ENCODE data around the gene PCDH15. TPM values are rescaled to one million over a fixed set of nuclear protein-coding genes. Genes with fewer than 3 reads are reported as not detected.
"Not testable (repeated sequence)": the region's sequence is repeated elsewhere in the genome, so short reads cannot be mapped to it uniquely, and the experiment has no call there.

Gene PCDH15
- total RNA-seq, 1 donor from 2014 or later, result 9.2 TPM

- DNase-seq, result no peak
Observed at GRCh38 chr10:54550016-54550415, 251.0 kb downstream of the PCDH15 start.

GRCh38 chr10:54531296-54531695 is 269.7 kb downstream of the PCDH15 start:
- no peak for DNase-seq

GRCh38 chr10:54530299-54530698 is 270.7 kb downstream of the PCDH15 start:
- no peak for DNase-seq

GRCh38 chr10:54525816-54526215 is 275.2 kb downstream of the PCDH15 start:
- DNase-seq, result no peak

GRCh38 chr10:54515244-54515643 is 285.8 kb downstream of the PCDH15 start:
- not testable (repeated sequence) for DNase-seq

GRCh38 chr10:54503863-54504262 is 297.2 kb downstream of the PCDH15 start:
- DNase-seq, result no peak

- DNase-seq, result no peak
Observed at GRCh38 chr10:54501929-54502328, 299.1 kb downstream of the PCDH15 start.

- DNase-seq, result no peak
Observed at GRCh38 chr10:54496852-54497251, 304.2 kb downstream of the PCDH15 start.

- DNase-seq, result no peak
Observed at GRCh38 chr10:54487743-54488142, 313.3 kb downstream of the PCDH15 start.

GRCh38 chr10:54485971-54486370 is 315.1 kb downstream of the PCDH15 start:
- DNase-seq, result no peak

- DNase-seq, result no peak
Observed at GRCh38 chr10:54484186-54484585, 316.8 kb downstream of the PCDH15 start.

GRCh38 chr10:54478601-54479000 is 322.4 kb downstream of the PCDH15 start:
- no peak for DNase-seq

- no peak for DNase-seq
Observed at GRCh38 chr10:54477738-54478137, 323.3 kb downstream of the PCDH15 start.

- DNase-seq, result no peak
Observed at GRCh38 chr10:54470324-54470631, 330.8 kb downstream of the PCDH15 start.

- no peak for DNase-seq
Observed at GRCh38 chr10:54469587-54470323, 331.3 kb downstream of the PCDH15 start.

- DNase-seq, result no peak
Observed at GRCh38 chr10:54454271-54454670, 346.8 kb downstream of the PCDH15 start.

- no peak for DNase-seq
Observed at GRCh38 chr10:54449056-54449455, 352.0 kb downstream of the PCDH15 start.

GRCh38 chr10:54444170-54444569 is 356.9 kb downstream of the PCDH15 start:
- no peak for DNase-seq

GRCh38 chr10:54441275-54441674 is 359.8 kb downstream of the PCDH15 start:
- DNase-seq, result no peak

GRCh38 chr10:54434782-54435181 is 366.2 kb downstream of the PCDH15 start:
- no peak for DNase-seq

GRCh38 chr10:54415483-54415882 is 385.5 kb downstream of the PCDH15 start:
- no peak for DNase-seq

- DNase-seq, result no peak
Observed at GRCh38 chr10:54402576-54402975, 398.5 kb downstream of the PCDH15 start.

- no peak for DNase-seq
Observed at GRCh38 chr10:54396031-54396430, 405.0 kb downstream of the PCDH15 start.

GRCh38 chr10:54394598-54394997 is 406.4 kb downstream of the PCDH15 start:
- not testable (repeated sequence) for DNase-seq

GRCh38 chr10:54372179-54372578 is 428.9 kb downstream of the PCDH15 start:
- no peak for DNase-seq
